AG04449 (cell line): ENCODE measurements around the gene UBAP1L.

Experiments used
- CTCF ChIA-PET: fragments of 350-600 bp; formaldehyde crosslinking; extraction: SDS; loops from one replicate; lab custom pipeline; 2021; ENCODE audit warnings: antibody characterized with exemption; lab: Yijun Ruan, JAX
- POLR2A ChIA-PET: fragments of 400-600, 350-600 bp; formaldehyde crosslinking; extraction: SDS; loops from one replicate; lab custom pipeline; 2020; ENCODE audit warnings: antibody characterized with exemption, inconsistent platforms; lab: Yijun Ruan, JAX
- DNase-seq: peaks from one replicate; pipeline ENCODE4 v3.0.0-alpha.2; 2010; ENCODE audit warnings: low read depth, low spot score
- H3K4me3 ChIP-seq: 2 replicates; pipeline ENCODE4 v1.5.1; 2011; ENCODE audit warnings: low read depth, mild to moderate bottlenecking, control low read depth, low read length
- CTCF ChIP-seq: IDR thresholded peaks from one replicate; pipeline ENCODE4 v1.5.1; 2011; ENCODE audit warnings: mild to moderate bottlenecking, moderate library complexity, low read length, control low read depth, inconsistent platforms; ENCODE audit not compliant: insufficient read depth; ENCODE audit errors: missing control alignments

UBAP1L gene

DNA sequence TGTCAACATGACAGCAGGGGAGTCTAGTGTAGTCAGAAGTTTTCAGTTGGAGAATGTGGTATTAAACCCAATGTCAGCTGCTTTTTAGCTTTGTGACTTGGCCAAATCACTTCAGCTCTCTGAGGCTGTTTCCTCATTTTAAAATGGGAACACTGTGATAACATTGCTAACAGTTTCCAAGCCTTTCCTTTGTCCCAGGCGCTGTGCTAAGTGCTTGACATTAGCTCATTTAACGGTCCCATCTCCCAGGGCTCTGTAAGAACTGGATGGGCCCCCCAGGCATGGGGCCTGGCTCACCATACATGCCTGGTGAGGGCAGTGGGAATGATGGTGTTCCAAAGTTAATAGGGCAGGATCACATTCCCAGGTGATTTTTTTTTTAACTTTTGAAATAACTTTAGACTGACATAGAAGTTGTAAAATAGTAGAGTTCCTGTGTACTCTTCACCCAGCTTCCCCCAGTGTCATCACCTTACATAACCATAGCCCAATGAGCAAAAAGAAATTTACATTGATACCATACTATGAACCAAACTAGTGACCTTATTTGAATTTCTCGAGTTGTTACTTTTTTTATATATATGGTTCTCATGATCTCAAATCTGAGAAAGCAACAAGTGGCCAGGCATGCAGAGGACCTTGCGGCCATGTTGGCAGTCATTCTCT, 54.9 kb downstream of the UBAP1L start:
- ChIA-PET POLR2A (no interaction called here), CTCF (interaction anchor here (1.4 to 7.2 kb wide), 3 partner anchors 8 to 21 kb away, joined by 4 to 109 read pairs (median 12); partner anchors contain the start of gene KBTBD13)
- no peak overlapping the region for H3K4me3 ChIP-seq

DNA sequence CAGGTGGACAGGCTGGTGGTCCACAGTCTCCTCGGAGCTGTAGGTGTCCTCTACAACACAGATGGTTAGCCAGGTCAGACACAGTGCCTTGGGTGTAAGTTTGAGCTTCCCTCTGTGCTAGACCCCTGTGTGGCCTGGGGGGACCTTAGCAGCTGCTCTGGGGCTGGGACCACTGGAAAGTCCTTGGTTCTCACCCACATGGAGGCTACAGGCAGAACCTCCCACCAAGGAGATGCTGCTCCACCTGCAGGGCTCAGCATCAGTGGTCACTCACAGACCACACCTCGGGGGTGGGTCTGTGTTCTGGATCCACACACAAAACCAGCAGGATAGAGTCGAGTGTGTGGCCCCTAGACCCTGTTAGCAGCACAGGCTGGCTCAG, 55.6 kb downstream of the UBAP1L start:
- ChIA-PET CTCF (interaction anchor here (3.4 to 7.2 kb wide), 2 partner anchors 10 to 22 kb away, joined by 12 to 109 read pairs; partner anchors contain the start of gene KBTBD13), POLR2A (no interaction called here)
- no peak for DNase-seq
- no peak for TF ChIP-seq CTCF
- H3K4me3 ChIP-seq, result no peak overlapping the region

More for the DNA sequence above, 54.9 kb downstream of the UBAP1L start:
- no peak for TF ChIP-seq CTCF
- no peak for DNase-seq

- CTCF ChIA-PET, result interaction anchor here (0.8 to 7.2 kb wide), 3 partner anchors 8 to 22 kb away, joined by 3 to 109 read pairs (median 12); partner anchors contain the start of gene KBTBD13
- no peak overlapping the region for H3K4me3 ChIP-seq
- no peak for TF ChIP-seq CTCF
- POLR2A ChIA-PET, result no interaction called here
- DNase-seq, result no peak
Observed at GRCh38 chr15:65058394-65059368, 56.3 kb downstream of the UBAP1L start.

DNA sequence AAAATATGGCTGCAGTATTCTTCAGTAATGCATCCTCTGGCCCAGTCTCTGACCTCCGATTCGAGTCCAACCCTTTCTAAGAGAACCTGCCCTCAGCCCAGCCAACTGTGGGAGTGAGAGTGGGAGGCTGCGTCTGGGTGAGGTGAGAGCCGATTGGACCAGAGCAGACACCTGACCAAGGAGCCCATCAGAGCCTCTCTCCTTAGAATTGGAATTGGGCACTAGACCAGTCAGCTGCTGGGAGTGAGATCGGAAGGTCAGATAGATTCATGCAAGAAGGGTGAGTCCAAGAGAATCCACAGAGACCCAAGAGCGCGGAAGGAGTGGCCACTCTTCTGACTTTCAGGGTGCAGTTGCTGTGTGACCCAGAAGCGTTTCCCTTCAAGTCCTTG, 57.5 kb downstream of the UBAP1L start:
- no peak for TF ChIP-seq CTCF
- DNase-seq, result no peak
- POLR2A ChIA-PET, result no interaction called here
- H3K4me3 ChIP-seq, result no peak overlapping the region
- CTCF ChIA-PET, result interaction anchor here (4.4 to 8.0 kb wide), 3 partner anchors 9 to 23 kb away, joined by 29 to 135 read pairs (median 109); partner anchors contain the start of genes KBTBD13 and RASL12

GRCh38 chr15:65056868-65057548, 58.0 kb downstream of the UBAP1L start:
- ChIA-PET CTCF (interaction anchor here (0.9 to 8.0 kb wide), 7 partner anchors 10 to 94 kb away, joined by 3 to 338 read pairs (median 29); partner anchors contain the start of genes KBTBD13 and RASL12), POLR2A (no interaction called here)
- no peak for DNase-seq
- no peak overlapping the region for H3K4me3 ChIP-seq
- no peak for TF ChIP-seq CTCF
